Measurements from ENCODE around the gene ZBTB20. TPM values are rescaled to one million over a fixed set of nuclear protein-coding genes. Genes with fewer than 3 reads are reported as not detected.

The ZBTB20 gene
- total and polyA plus RNA-seq, 2 of the 4 experiments (the other 2 are of a cell fraction), result 0.75 to 14.7 TPM

DNA sequence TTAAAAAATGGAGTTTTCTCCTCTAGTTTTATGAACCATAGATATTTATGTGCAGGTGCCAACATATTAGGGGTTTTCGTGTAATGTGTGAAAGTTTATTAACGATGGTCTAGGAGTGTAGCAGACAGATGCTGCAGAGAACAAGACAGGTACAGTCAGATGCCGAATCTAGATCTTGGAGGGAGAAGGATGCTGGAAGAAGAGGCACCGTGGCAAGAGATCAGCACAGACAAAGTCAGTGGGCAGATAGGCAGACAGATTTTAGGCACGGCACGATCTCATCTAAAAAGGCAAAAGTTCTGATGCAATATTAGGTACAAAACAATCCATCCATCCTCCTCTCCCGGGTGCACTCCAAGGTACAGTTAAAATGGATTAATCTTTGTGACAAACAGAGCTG lies 691.7 kb downstream of the ZBTB20 start:
- Histone ChIP-seq H3K9ac (ENCODE audit: low read depth, low read length) (no peak overlapping the region), H3K27me3 (ENCODE audit: control insufficient read depth, insufficient read depth, low read length) (no peaks in the 10 kb centered on the region), H2BK20ac (ENCODE audit: low read depth, low read length) (no peak overlapping the region), H2BK15ac (ENCODE audit: low read depth, low read length) (no peak overlapping the region), H3K9me3 (ENCODE audit: control insufficient read depth, insufficient read depth, low read length) (no peaks in the 10 kb centered on the region), H4K91ac (ENCODE audit: insufficient read depth, low read depth, low read length) (no peak overlapping the region), H3K27ac (ENCODE audit: insufficient read depth, low read length) (no peak overlapping the region), H3K36me3 (ENCODE audit: control insufficient read depth, insufficient read depth, low read length) (no peaks in the 10 kb centered on the region), H2BK120ac (ENCODE audit: low read depth, low read length) (no peak overlapping the region), H2BK5ac (ENCODE audit: low read depth, low read length, poor library complexity, severe bottlenecking) (no peak overlapping the region), H4K8ac (ENCODE audit: low read depth in 2 of 2, low read length in 2 of 2) (no peak overlapping the region), H2AFZ (replicated peaks; ENCODE audit: low read length, poor library complexity) (no peak overlapping the region), H3K4me1 (ENCODE audit: control insufficient read depth, insufficient read depth, low read length) (peaks cover 6% of the 10 kb centered on the region), H3K9me1 (ENCODE audit: insufficient read depth, low read length) (no peaks in the 10 kb centered on the region), H3K4me3 (ENCODE audit: insufficient read depth, low read depth, low read length) (no peak overlapping the region), H3K79me1 (ENCODE audit: low read depth in 1 of 2, low read length in 2 of 2) (peaks cover 3 to 28% of the 10 kb centered on the region in 2 experiments; a peak in 3 of 4 replicates), H3K4ac (ENCODE audit: low read depth, low read length) (no peak overlapping the region), H3K23ac (ENCODE audit: low read depth, low read length) (0 out of 2 replicates have a peak overlapping the region, but pooled peaks have one; percentile 0), H2AK5ac (ENCODE audit: low read depth, low read length) (no peak overlapping the region), H3K56ac (ENCODE audit: extremely low read depth, insufficient read depth, low read length) (no peak overlapping the region), H3K18ac (ENCODE audit: low read depth, low read length) (no peak overlapping the region), H2AK9ac (replicated peaks; ENCODE audit: low read depth, low read length, poor library complexity) (no peak overlapping the region), H3K4me2 (ENCODE audit: low read depth, low read length) (no peak overlapping the region), H3K14ac (replicated peaks; ENCODE audit: low read depth, low read length) (no peak overlapping the region), H4K5ac (ENCODE audit: low read depth, low read length) (no peak overlapping the region), H4K20me1 (ENCODE audit: insufficient read depth, low read length) (no peaks in the 10 kb centered on the region)
- DNase-seq (no peak), ATAC-seq (ENCODE audit: low read depth) (no peak)
- WGBS, 2 experiments (ENCODE audit: extremely low coverage in 2 of 2, insufficient read length in 1 of 2), result 76% methylated on average over 3 of the region's 7 CpGs; no CpG with 5 or more reads in 1 of the 2 experiments
- CTCF ChIA-PET, result interaction anchor here (0.7 kb wide), 1 partner anchor 11 kb away, joined by 6 read pairs; no protein-coding TSS in a partner anchor
- in situ Hi-C loops (cut with MboI; ENCODE audit: low sequenced_read_pairs) (no loop called here), dilution Hi-C loops (cut with HindIII; ENCODE audit: low sequenced_read_pairs, unreplicated experiment) (no loop called here), intact Hi-C loops (cut with micrococcal nuclease) (no loop called here)
- POLR2A ChIA-PET (ENCODE audit: unreplicated experiment), result no interaction called here
- TF ChIP-seq RAD21 (IDR thresholded peaks at IDR 0.05; ENCODE audit: low read length) (no peak), CEBPB (IDR thresholded peaks at IDR 0.05; ENCODE audit: low read depth, low read length) (0 out of 2 replicates have a peak, but pooled peaks have one; percentile 11)
- BruUV-seq (replicated peaks), result no TSS peak

Measured in IMR-90 (cell line).